HG03558 (cell line): Measurements from ENCODE around the gene MRM3.
"Not testable (repeated sequence)": the region's sequence is repeated elsewhere in the genome, so short reads cannot be mapped to it uniquely, and the experiment has no call there.

Experiments
- ATAC-seq: cut with Tn5 transposase; IDR thresholded peaks from one replicate; pipeline ENCODE4 v1.9.1; 2021; ENCODE audit warnings: moderate number of reproducible peaks; ENCODE audit not compliant: unreplicated experiment; ENCODE audit errors: extremely low read depth

MRM3 gene

DNA sequence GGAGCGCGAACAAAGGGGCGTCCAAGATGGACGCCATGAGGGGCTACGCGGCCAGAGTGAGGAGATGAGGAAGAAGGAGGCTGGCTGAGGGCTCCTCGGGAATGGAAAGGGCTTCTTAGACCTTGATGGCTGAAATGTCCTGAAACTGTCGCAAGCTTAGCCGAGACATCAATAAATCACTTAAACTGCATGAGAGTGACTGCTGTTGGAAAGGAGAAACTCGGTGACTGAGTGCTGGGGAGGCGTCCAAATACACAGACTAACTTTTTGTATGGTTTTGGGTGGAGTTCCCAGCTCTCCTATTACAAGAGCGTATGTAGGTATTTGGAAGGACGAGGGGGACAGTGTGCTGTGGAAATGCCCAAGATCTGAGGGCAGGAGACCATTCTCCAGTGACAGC, 28.7 kb upstream of the MRM3 start:
- no peak for ATAC-seq

DNA sequence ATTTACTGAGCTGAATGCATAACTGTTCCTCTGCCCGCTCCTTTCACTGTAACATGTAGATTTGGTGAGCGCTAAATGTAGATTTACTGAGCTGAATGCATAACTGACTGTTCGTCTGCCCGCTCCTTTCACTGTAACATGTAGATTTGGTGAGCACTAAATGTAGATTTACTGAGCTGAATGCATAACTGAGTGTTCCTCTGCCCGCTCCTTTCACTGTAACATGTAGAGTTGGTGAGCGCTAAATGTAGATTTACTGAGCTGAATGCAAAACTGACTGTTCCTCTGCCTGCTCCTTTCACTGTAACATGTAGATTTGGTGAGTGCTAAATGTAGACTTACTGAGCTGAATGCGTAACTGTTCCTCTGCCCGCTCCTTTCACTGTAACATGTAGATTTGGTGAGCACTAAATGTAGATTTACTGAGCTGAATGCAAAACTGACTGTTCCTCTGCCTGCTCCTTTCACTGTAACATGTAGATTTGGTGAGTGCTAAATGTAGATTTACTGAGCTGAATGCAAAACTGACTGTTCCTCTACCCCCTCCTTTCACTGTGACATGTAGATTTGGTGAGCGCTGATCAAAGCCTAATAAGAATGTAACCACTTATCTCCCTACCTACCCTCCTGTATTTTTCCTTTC, 26.7 kb upstream of the MRM3 start:
- not testable (repeated sequence) for ATAC-seq

GRCh38 chr17:756010-756567, 26.1 kb upstream of the MRM3 start:
- ATAC-seq: not testable (repeated sequence)

DNA sequence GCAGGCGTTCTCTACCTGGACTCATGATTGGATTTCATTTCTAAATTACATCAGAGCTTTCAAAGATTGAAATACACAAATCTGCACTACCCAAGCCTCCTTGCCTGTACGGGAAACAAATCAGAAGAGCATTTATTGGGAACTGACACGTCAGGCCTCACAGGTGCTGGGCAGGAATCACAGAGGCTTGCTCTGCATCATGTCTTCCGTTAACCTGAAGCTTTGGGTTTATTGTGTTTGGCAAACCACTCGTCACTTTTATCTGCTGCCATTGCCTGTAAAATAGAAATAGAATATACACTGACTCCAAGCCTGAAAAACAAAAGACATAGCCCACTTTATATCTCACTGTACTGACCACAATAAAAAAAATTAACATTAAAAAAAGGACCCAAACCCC, 22.2 kb upstream of the MRM3 start:
- ATAC-seq: no peak

DNA sequence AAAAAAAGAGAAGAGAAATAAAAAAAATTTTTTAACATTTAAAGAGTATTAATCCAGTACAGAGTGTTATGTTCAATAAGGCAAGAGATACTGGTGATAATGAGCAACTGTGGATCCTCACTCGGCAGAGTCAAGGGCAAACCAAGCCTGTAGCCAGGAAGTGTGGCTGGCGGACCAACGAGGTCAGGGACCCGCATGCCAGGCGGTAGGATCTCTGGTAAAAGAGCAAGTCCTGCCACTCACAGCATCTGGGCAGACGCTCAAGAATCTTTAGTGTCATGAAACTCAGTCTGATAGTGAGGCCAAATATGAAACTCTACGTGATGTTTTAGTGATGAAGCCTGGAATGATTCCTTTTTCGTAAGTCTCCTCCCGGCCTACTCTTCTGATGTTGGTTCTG, 21.8 kb upstream of the MRM3 start:
- ATAC-seq: no peak

- ATAC-seq: no peak
Observed at GRCh38 chr17:767076-767475, 15.1 kb upstream of the MRM3 start.

- no peak for ATAC-seq
Observed at GRCh38 chr17:773016-773415, 9.1 kb upstream of the MRM3 start.

GRCh38 chr17:773467-774312, 8.5 kb upstream of the MRM3 start:
- no peak for ATAC-seq

DNA sequence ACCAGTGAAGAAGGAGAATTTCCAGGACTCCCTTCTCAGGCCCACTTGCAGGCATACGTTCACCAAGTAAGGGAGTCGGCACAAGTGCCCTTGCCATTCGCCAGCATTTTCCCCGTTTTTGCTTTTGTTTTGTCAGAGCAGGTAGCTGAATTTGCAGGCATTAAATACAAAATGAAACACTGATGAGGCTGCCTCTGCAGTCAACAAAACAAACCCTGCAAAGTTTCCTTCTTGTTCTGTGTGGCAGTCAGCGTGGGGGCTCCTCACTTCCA, 7.9 kb upstream of the MRM3 start:
- no peak for ATAC-seq

- ATAC-seq: no peak
Observed at GRCh38 chr17:778096-778495, 4.1 kb upstream of the MRM3 start.

DNA sequence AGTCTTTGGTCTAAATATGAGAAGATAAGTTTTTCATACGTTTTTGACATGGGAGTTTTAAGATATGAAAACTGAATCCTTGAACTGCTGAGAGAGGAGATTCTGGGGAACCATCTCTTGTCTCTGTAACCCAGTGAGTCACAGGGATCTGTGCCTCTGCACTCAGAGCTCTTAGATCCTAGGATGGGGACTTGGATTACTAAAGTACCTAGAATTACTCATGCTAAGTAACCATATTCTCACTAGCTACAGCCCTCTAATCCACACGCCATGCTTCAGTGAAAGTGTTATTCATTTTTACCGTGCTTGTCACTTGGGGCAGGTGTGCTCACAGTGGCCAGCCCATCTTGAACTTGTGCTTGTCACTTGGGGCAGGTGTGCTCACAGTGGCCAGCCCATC, 2.0 kb downstream of the MRM3 start:
- no peak for ATAC-seq

DNA sequence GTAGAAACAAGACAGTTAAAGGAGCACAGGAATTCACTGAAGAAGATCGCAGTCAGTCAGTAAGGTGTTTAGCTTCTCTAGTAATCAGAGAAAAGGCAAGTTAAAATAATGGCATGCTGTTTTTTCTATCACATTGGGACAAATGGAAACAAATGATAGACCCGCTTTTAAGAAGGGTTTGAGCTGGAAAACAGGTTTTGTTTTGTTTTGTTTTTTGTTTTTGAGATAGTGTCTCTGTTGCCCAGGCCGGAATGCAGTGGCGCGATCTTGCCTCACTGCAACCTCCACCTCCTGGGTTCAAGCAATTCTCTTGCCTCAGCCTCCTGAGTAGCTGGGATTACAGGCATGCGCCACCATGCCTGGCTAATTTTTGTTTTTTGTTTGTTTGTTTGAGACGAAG, 3.7 kb downstream of the MRM3 start:
- not testable (repeated sequence) for ATAC-seq

DNA sequence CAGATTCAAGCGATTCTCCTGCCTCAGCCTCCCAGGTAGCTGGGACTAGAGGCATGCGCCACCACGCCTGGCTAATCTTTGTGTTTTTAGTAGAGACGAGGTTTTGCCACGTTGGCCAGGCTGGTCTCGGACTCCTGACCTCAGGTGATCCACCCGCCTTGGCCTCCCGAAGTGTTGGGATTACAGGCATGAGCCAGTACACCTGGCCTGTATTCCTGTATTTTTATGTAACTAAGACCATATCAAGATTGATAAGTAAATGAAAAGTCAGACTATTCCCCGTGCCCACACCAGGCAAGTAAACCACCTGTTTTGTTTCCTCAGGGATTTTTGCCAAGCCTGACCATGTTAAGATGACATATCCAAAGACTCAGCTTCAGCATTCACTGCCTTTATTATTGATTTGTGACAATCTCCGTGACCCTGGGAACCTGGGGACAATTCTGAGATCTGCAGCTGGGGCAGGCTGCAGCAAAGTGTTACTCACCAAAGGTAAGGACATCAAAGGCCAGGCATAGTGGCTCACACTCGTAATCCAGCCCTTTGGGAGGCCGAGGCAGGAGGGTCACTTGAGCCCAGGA, 5.6 kb downstream of the MRM3 start:
- ATAC-seq: no peak

GRCh38 chr17:788551-788950, 6.4 kb downstream of the MRM3 start:
- ATAC-seq: no peak

- no peak for ATAC-seq
Observed at GRCh38 chr17:789160-789840, 7.1 kb downstream of the MRM3 start.

DNA sequence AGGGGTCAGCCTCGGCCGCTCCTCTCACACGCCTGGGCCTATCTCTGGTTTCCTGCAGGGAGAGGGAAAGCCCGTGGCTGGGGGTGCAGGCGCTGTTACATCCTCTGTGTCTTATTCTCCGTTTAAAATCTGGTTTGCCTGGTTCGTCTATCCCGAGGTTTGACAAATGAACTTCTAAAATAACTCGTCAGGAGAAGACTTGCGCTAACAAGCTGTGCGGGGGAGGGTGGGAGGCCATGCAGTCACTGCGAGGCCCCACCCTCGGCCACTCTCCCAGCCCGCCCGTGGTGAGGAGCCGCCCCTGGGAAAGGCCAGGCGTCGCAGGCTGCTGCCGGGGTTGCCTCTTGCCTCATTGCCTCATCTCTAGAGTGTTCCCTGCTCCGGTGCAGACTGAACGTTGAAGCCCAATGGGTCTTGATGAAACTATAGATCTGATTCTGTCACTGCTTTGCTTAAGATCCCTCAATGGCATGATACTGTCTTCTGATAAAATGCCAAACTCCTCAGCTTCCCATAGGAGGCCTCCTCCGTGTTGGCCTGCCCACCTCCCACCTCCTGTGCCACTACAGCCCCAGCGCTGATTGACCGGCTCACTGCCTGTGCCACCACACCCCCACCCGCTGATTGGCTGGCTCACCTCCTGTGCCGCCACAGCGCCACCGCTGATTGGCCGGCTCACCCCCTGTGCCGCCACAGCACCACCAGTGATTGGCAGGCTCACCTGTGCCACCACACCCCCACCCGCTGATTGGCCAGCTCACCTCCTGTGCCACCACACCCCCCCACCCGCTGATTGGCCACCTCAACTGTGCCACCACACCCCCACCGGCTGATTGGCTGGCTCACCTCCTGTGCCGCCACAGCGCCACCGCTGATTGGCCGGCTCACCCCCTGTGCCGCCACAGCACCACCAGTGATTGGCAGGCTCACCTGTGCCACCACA, 8.0 kb downstream of the MRM3 start:
- ATAC-seq: not testable (repeated sequence)

DNA sequence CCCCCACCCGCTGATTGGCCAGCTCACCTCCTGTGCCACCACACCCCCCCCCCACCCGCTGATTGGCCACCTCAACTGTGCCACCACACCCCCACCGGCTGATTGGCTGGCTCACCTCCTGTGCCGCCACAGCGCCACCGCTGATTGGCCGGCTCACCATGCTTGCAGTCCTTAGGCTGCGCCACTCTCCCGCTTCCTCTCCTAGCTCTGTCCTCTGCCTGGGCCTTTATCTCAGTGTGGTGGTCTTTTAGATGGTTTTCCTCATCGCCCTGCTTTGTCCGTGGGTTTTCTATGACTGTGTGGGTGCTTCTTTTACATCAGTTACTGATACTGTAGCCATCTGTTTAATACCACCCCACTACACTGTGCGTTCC, 8.7 kb downstream of the MRM3 start:
- ATAC-seq: not testable (repeated sequence)

DNA sequence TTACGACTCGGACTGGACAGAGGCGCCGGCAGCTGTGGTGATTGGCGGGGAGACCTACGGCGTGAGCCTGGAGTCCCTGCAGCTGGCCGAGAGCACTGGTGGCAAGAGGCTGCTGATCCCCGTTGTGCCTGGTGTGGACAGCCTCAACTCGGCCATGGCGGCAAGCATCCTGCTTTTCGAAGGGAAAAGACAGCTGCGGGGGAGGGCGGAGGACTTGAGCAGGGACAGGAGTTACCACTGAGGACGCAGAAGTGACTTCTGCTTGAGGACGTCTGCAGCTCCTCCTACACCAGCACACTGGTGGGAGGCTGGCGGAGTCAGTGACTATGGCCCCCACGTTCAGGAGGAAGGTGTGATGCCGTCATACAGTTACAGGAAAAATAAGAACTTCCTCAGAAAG, 9.7 kb downstream of the MRM3 start:
- no peak for ATAC-seq

DNA sequence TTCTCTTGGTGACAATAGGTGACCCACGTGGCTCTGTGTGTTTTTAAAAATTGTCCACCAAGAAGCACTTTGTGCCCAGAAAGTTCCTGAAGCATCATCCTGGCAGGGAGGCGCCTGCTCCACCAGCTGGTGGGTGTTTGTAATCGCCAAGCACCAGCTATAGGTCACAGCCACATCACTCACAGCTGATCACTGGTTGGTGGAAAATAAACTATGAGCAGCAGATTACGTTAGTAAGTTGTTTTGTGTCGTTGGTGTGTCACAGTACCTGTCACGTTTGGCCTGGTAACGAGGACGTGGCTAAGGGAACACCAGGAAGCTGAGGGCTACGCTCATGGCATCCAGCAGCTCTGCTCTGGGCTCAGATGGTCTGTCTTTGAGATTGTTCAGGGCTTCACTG, 10.1 kb downstream of the MRM3 start:
- ATAC-seq: no peak

DNA sequence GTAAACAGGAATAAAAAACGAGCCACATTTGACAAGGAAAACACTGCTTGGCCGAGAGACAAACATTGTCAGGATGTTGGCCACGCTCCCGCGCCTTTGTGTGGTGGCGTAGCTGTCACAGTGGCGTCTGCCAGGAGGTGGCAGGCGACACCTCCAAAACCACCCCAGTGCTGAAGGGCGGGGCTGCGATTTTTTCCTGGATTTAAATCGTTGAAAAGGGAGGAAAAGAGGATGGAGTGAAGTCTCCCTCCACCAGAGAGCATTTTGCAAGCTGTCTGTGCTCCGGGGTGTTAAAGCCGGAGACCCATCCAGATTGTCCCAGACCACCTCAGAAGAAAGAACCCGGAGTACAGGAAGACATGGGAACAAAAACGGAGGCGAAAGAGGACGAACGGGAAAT, 12.7 kb downstream of the MRM3 start:
- no peak for ATAC-seq
